Endothelial cell of umbilical vein (primary cell): ENCODE measurements around the gene CIROP. TPM values are rescaled to one million over a fixed set of nuclear protein-coding genes. Genes with fewer than 3 reads are reported as not detected.

Source experiments
- BruUV-seq: library from RNA; stranded (reverse); fragments of 400-500 nt; replicated peaks from 2 replicates; lab custom pipeline; 2021; lab: Mats Ljungman, UMichigan
- CTCF ChIA-PET: fragments of 300-600, 350-600 bp; sonication (Branson Sonifier 250); formaldehyde crosslinking; loops from one replicate; lab custom pipeline; 2021; ENCODE audit warnings: antibody characterized with exemption, inconsistent platforms; lab: Charles Lee
- POLR2A ChIA-PET: fragments of 300-600, 350-600 bp; sonication (Branson Sonifier 250); formaldehyde crosslinking; loops from one replicate; lab custom pipeline; 2021; ENCODE audit warnings: antibody characterized with exemption, inconsistent platforms; lab: Charles Lee
- DNase-seq: peaks from one replicate; pipeline ENCODE4 v3.0.0-alpha.2; 2011; ENCODE audit warnings: low read depth, low spot score
- FAIRE-seq: peaks from 2 replicates; lab custom pipeline; 2011; peaks lifted over from hg19 to GRCh38; lab: Jason Lieb, UNC
- H2AFZ ChIP-seq: 2 replicates; pipeline ENCODE4 v1.6.0; 2012; ENCODE audit warnings: low read depth, low read length, control low read depth, inconsistent platforms
- H3K27ac ChIP-seq: 2 replicates; pipeline ENCODE4 v1.5.1; 2011; ENCODE audit warnings: low read depth, mild to moderate bottlenecking, control low read depth, low read length, moderate library complexity; ENCODE audit not compliant: insufficient read depth
- H3K27me3 ChIP-seq, 2 experiments: 2 replicates each; pipeline versions ENCODE4 v1.6.0 to v1.6.1; 2011; ENCODE audit warnings: low read length in 2 of 2, mixed read lengths in 1 of 2; ENCODE audit not compliant: control insufficient read depth in 2 of 2, insufficient read depth in 2 of 2
- H3K36me3 ChIP-seq, 2 experiments: 2 replicates in 1 of 2; 3 replicates in 1 of 2; pipeline ENCODE4 v1.5.1; 2011; ENCODE audit warnings: low read length in 2 of 2, mild to moderate bottlenecking in 1 of 2, moderate library complexity in 1 of 2; ENCODE audit not compliant: control insufficient read depth in 2 of 2, insufficient read depth in 2 of 2; ENCODE audit errors: extremely low read depth in 1 of 2
- H3K4me1 ChIP-seq: 3 replicates; pipeline ENCODE4 v1.5.1; 2011; ENCODE audit warnings: mild to moderate bottlenecking, low read length; ENCODE audit not compliant: control insufficient read depth, insufficient read depth; ENCODE audit errors: extremely low read depth
- H3K4me2 ChIP-seq: 2 replicates; pipeline ENCODE4 v1.6.1; 2011; ENCODE audit warnings: low read length, control low read depth, mixed read lengths; ENCODE audit not compliant: insufficient read depth
- H3K4me3 ChIP-seq, 3 experiments: fragments of 200-600 bp in 1 of 3; sonication (generic), shearing (Covaris generic) in 1 of 3; replicated peaks in 1 of 3; 2 replicates each; pipeline ENCODE4 v1.5.1; 2011 to 2016; ENCODE audit warnings: control low read depth in 3 of 3, low read length in 3 of 3, mild to moderate bottlenecking in 2 of 3, inconsistent platforms in 1 of 3, low read depth in 1 of 3, moderate library complexity in 1 of 3; ENCODE audit not compliant: insufficient read depth in 1 of 3
- H3K79me2 ChIP-seq: 2 replicates; pipeline ENCODE4 v1.6.0; 2012; ENCODE audit warnings: low read length, inconsistent platforms; ENCODE audit not compliant: control insufficient read depth, insufficient read depth
- H3K9ac ChIP-seq: replicated peaks from 2 replicates; pipeline ENCODE3; 2011; ENCODE audit warnings: low read length, control low read depth; ENCODE audit not compliant: insufficient read depth; ENCODE audit errors: extremely low read depth
- H3K9me1 ChIP-seq: replicated peaks from 3 replicates; pipeline ENCODE4 v1.6.0; 2011; ENCODE audit warnings: mild to moderate bottlenecking, low read length; ENCODE audit not compliant: control insufficient read depth, insufficient read depth; ENCODE audit errors: extremely low read depth
- H3K9me3 ChIP-seq: replicated peaks from 2 replicates; pipeline ENCODE4 v1.5.1; 2012; ENCODE audit warnings: low read length, inconsistent platforms; ENCODE audit not compliant: control insufficient read depth, insufficient read depth
- H4K20me1 ChIP-seq: replicated peaks from 2 replicates; pipeline ENCODE3; 2011; ENCODE audit warnings: mild to moderate bottlenecking, low read length; ENCODE audit not compliant: control insufficient read depth, insufficient read depth; ENCODE audit errors: extremely low read depth
- EZH2 ChIP-seq: IDR thresholded peaks from 2 replicates; pipeline ENCODE4 v1.6.1; 2012; ENCODE audit warnings: borderline replicate concordance, low read depth, mild to moderate bottlenecking, moderate library complexity, low read length, inconsistent platforms; ENCODE audit not compliant: severe bottlenecking
- FOS ChIP-seq: IDR thresholded peaks from 2 replicates; pipeline ENCODE4 v1.6.1; 2011; ENCODE audit warnings: mild to moderate bottlenecking, low read length, moderate library complexity, borderline replicate concordance; ENCODE audit not compliant: insufficient read depth
- GATA2 ChIP-seq: IDR thresholded peaks from 2 replicates; pipeline ENCODE4 v1.7.0; 2011; ENCODE audit warnings: low read depth, mild to moderate bottlenecking, moderate library complexity, mixed read lengths, low read length; ENCODE audit not compliant: insufficient read length, insufficient read depth
- JUN ChIP-seq: IDR thresholded peaks from 2 replicates; pipeline ENCODE4 v1.6.1; 2011; ENCODE audit warnings: borderline replicate concordance, low read depth; ENCODE audit not compliant: insufficient read length, insufficient read depth
- MYC ChIP-seq: IDR thresholded peaks from one replicate; pipeline ENCODE4 v1.6.1; 2011; ENCODE audit warnings: mild to moderate bottlenecking, low read depth, low read length
- POLR2A ChIP-seq: IDR thresholded peaks from 2 replicates; pipeline ENCODE4 v1.6.1; 2012; ENCODE audit warnings: low read depth, mild to moderate bottlenecking, control low read depth, low read length
- POLR2AphosphoS5 ChIP-seq: IDR thresholded peaks from 2 replicates; pipeline ENCODE4 v1.6.1; 2012; ENCODE audit warnings: low read depth, mild to moderate bottlenecking, control low read depth, low read length, moderate library complexity; ENCODE audit not compliant: insufficient read depth
- dilution Hi-C: fragments of 300-500 bp; cut with MboI; formaldehyde crosslinking; loops from one replicate; pipeline ENCODE4 v1.15.0; 2019; ENCODE audit warnings: low sequenced_read_pairs; ENCODE audit not compliant: extremely low pct_ligation_motif_present
- intact Hi-C: fragments of 100-400 bp; cut with micrococcal nuclease; formaldehyde crosslinking; loops from one replicate; pipeline ENCODE4 v1.10.0; 2022
- polyA plus RNA-seq, 4 experiments: library from polyadenylated mRNA; depleted of rRNA in 3 of 4; stranded (reverse) in 3 of 4; unstranded in 1 of 4; fragments of >200 nt; gene quantifications; 2 replicates each; pipeline versions ENCODE4 v1.2.1 to v1.2.3, GENCODE V29; 2011 to 2012; ENCODE audit warnings: missing spikeins in 1 of 4
- total RNA-seq: library from RNA; stranded (reverse); gene quantifications from 2 replicates; pipeline ENCODE4 v1.2.3, GENCODE V29; 2021
- TF ChIP-seq, protein P1 (sequence below): IDR thresholded peaks from 2 replicates; pipeline ENCODE4 v1.6.1; 2011; ENCODE audit not compliant: insufficient read depth, insufficient read length
- TF ChIP-seq, protein P2 (sequence below), 2 donors: IDR thresholded peaks; 1 replicate in 1 of 2; 2 replicates in 1 of 2; pipeline ENCODE4 v1.5.1; 2011; ENCODE audit warnings: low read length in 2 of 2, mild to moderate bottlenecking in 2 of 2, moderate library complexity in 2 of 2, control low read depth in 1 of 2, inconsistent platforms in 1 of 2, low read depth in 1 of 2; ENCODE audit not compliant: insufficient read depth in 1 of 2; ENCODE audit errors: extremely low read depth in 1 of 2

The CIROP gene
- total and polyA plus RNA-seq, 2 donors (not counting 3 experiments of a cell fraction or from before 2014, with no cell fraction given) = not detected

- H3K9me1 ChIP-seq = no peaks in the 10 kb centered on the region
- DNase-seq (no peak), FAIRE-seq (no peak)
- CTCF ChIA-PET = interaction anchor here (1.9 to 2.6 kb wide), 3 partner anchors 8 to 18 kb away, joined by 9 to 12 read pairs (median 10); partner anchors contain the start of genes ACIN1 and C14orf119
- no peak overlapping the region for H3K9ac ChIP-seq
- H2AFZ ChIP-seq = no peak overlapping the region
- H3K4me3 ChIP-seq = no peak overlapping the region
- H3K9me3 ChIP-seq = no peaks in the 10 kb centered on the region
- no TSS peak for BruUV-seq
- H3K27me3 ChIP-seq = no peaks in the 10 kb centered on the region
- H3K79me2 ChIP-seq = peaks cover 39% of the 10 kb centered on the region
- TF ChIP-seq GATA2 = no peak
- no peak for TF ChIP-seq JUN
- TF ChIP-seq POLR2A = no peak
- no peak for TF ChIP-seq EZH2
- TF ChIP-seq, protein P1, sequence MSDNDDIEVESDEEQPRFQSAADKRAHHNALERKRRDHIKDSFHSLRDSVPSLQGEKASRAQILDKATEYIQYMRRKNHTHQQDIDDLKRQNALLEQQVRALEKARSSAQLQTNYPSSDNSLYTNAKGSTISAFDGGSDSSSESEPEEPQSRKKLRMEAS = no peak
- TF ChIP-seq POLR2AphosphoS5 = no peak
- no peak for TF ChIP-seq MYC
- TF ChIP-seq, protein P2, sequence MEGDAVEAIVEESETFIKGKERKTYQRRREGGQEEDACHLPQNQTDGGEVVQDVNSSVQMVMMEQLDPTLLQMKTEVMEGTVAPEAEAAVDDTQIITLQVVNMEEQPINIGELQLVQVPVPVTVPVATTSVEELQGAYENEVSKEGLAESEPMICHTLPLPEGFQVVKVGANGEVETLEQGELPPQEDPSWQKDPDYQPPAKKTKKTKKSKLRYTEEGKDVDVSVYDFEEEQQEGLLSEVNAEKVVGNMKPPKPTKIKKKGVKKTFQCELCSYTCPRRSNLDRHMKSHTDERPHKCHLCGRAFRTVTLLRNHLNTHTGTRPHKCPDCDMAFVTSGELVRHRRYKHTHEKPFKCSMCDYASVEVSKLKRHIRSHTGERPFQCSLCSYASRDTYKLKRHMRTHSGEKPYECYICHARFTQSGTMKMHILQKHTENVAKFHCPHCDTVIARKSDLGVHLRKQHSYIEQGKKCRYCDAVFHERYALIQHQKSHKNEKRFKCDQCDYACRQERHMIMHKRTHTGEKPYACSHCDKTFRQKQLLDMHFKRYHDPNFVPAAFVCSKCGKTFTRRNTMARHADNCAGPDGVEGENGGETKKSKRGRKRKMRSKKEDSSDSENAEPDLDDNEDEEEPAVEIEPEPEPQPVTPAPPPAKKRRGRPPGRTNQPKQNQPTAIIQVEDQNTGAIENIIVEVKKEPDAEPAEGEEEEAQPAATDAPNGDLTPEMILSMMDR (IDR thresholded peaks at IDR 0.05; ENCODE audit: extremely low read depth in 1 of 2, insufficient read depth in 1 of 2, low read depth in 1 of 2, low read length in 2 of 2) = no peak
- TF ChIP-seq FOS = no peak
- dilution Hi-C loops = no loop called here
- H3K4me2 ChIP-seq = no peak overlapping the region
- peaks cover 2% of the 10 kb centered on the region for H4K20me1 ChIP-seq
- POLR2A ChIA-PET = interaction anchor here (1.0 kb wide), 1 partner anchor 8 kb away, joined by 4 read pairs; the partner anchor contains the start of genes ACIN1 and C14orf119
- peaks cover 13 to 48% of the 10 kb centered on the region in 2 experiments for H3K36me3 ChIP-seq
- peaks cover 11% of the 10 kb centered on the region for H3K4me1 ChIP-seq
- H3K27ac ChIP-seq = no peak overlapping the region
- intact Hi-C loops = no loop called here
Measured at GRCh38 chr14:23086565-23086964, 18.2 kb downstream of the CIROP start.
